Suprapubic skin (tissue), 4 donors: ENCODE measurements around the gene VIPR1. TPM values are rescaled to one million over a fixed set of nuclear protein-coding genes. Genes with fewer than 3 reads are reported as not detected.

ENCODE experiments used
- DNase-seq, 2 donors: peaks; one replicate each; pipeline ENCODE4 v3.0.0-alpha.2; 2019; ENCODE audit warnings: low spot score in 2 of 2
- H3K27ac ChIP-seq: fragments of 200-600 bp; sonication (generic); one replicate; pipeline ENCODE4 v1.5.1; 2019
- H3K27me3 ChIP-seq: fragments of 200-600 bp; sonication (generic); one replicate; pipeline ENCODE4 v1.5.1; 2019
- H3K36me3 ChIP-seq: fragments of 200-600 bp; sonication (generic); one replicate; pipeline ENCODE4 v1.5.1; 2019
- H3K4me1 ChIP-seq: fragments of 200-600 bp; sonication (generic); one replicate; pipeline ENCODE4 v1.5.1; 2019
- H3K4me3 ChIP-seq: fragments of 200-600 bp; sonication (generic); one replicate; pipeline ENCODE4 v1.5.1; 2019; ENCODE audit warnings: mild to moderate bottlenecking
- H3K9me3 ChIP-seq: fragments of 200-600 bp; sonication (generic); one replicate; pipeline ENCODE4 v1.5.1; 2019
- EP300 ChIP-seq: sonication (generic); formaldehyde crosslinking; IDR thresholded peaks from one replicate; pipeline ENCODE4 v1.6.1; 2017; ENCODE audit warnings: antibody characterized with exemption
- POLR2A ChIP-seq, 2 donors: fragments of 450-650 bp; IDR thresholded peaks; one replicate each; pipeline ENCODE4 v1.6.1; 2017; ENCODE audit warnings: antibody characterized with exemption in 2 of 2, mild to moderate bottlenecking in 2 of 2, moderate library complexity in 2 of 2
- POLR2AphosphoS5 ChIP-seq, 3 donors: sonication (generic); formaldehyde crosslinking; IDR thresholded peaks; one replicate each; pipeline ENCODE4 v1.6.1; 2017; ENCODE audit warnings: antibody characterized with exemption in 3 of 3
- WGBS: methylation state at CpG from one replicate; pipeline ENCODE4 v1.1.5; 2018; 5-methylcytosine and 5-hydroxymethylcytosine counted together
- total RNA-seq, 4 donors: library from RNA; depleted of rRNA; stranded (reverse); fragments of >200 nt; gene quantifications; one replicate each; pipeline ENCODE4 v1.1.0, GENCODE V29; 2016
- TF ChIP-seq, protein P1 (sequence below), 2 donors: fragments of 200-600 bp in 1 of 2; fragments of 450-650 bp in 1 of 2; sonication (generic) in 1 of 2; IDR thresholded peaks; one replicate each; pipeline ENCODE4 v1.5.1; 2016 to 2019; ENCODE audit warnings: antibody characterized with exemption in 2 of 2, mild to moderate bottlenecking in 1 of 2, moderate library complexity in 1 of 2

Gene VIPR1
- total RNA-seq, 4 donors from 2014 or later: 39.8 to 148 (median 74.3) TPM

DNA sequence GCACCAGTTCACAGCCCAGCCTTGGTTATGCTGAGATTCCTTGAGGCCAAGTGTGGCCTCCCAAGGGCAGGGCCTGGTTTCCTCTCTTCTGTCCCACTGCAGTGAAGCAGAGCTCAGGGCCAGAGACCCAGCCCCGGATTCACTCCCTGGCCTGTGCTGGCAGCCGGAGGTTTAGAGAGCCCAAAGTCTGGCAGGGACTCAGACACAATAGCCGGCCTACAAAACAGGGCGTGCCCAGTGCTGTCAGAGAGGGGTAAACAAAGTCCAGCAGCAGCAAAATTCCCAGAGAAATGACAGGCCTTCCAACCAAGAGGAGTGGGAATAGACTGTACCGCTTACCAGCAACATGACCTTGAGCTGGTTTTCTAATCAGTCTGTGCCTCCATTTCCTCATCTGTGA, 14.0 kb downstream of the VIPR1 start:
- no peak for TF ChIP-seq EP300
- TF ChIP-seq, protein P1, sequence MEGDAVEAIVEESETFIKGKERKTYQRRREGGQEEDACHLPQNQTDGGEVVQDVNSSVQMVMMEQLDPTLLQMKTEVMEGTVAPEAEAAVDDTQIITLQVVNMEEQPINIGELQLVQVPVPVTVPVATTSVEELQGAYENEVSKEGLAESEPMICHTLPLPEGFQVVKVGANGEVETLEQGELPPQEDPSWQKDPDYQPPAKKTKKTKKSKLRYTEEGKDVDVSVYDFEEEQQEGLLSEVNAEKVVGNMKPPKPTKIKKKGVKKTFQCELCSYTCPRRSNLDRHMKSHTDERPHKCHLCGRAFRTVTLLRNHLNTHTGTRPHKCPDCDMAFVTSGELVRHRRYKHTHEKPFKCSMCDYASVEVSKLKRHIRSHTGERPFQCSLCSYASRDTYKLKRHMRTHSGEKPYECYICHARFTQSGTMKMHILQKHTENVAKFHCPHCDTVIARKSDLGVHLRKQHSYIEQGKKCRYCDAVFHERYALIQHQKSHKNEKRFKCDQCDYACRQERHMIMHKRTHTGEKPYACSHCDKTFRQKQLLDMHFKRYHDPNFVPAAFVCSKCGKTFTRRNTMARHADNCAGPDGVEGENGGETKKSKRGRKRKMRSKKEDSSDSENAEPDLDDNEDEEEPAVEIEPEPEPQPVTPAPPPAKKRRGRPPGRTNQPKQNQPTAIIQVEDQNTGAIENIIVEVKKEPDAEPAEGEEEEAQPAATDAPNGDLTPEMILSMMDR (IDR thresholded peaks at IDR 0.05): no peak
- TF ChIP-seq POLR2AphosphoS5 (IDR thresholded peaks at IDR 0.05): no peak
- TF ChIP-seq POLR2A (IDR thresholded peaks at IDR 0.05): no peak

DNA sequence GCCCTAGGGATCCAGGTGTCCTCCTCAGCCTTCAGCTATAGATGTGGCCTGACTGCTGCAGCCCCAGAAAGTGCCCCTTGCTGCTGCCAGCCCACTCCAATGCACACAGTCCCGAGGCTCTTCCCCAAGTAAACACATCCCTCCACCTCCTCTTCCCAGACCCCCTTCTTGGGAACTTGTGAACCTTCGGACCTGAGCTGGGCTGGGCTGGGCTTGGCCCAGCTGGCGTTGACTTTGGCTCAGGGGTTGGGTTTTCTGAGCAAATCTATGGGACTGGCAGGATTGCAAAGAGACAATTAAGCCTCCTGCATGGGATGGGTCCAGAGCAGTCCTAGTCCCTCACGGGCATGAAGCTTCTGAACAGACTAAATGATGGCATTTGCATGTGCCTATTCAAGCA, 14.7 kb downstream of the VIPR1 start:
- TF ChIP-seq POLR2A (IDR thresholded peaks at IDR 0.05): no peak
- TF ChIP-seq EP300: no peak
- no peak for TF ChIP-seq POLR2AphosphoS5 (IDR thresholded peaks at IDR 0.05)
- TF ChIP-seq, protein P1 (IDR thresholded peaks at IDR 0.05): no peak
- Histone ChIP-seq H3K4me1 (peaks cover 77% of the 10 kb centered on the region), H3K9me3 (no peaks in the 10 kb centered on the region), H3K27me3 (no peaks in the 10 kb centered on the region), H3K27ac (peak overlapping the region; percentile 91), H3K4me3 (no peak overlapping the region), H3K36me3 (no peaks in the 10 kb centered on the region)
- 60% methylated on average over 3 of the region's 4 CpGs for WGBS
- DNase-seq: no peak

More for the DNA sequence above, 14.0 kb downstream of the VIPR1 start:
- no peak overlapping the region for H3K4me3 ChIP-seq
- H3K27me3 ChIP-seq: no peaks in the 10 kb centered on the region
- H3K27ac ChIP-seq: peak overlapping the region; percentile 91
- no peaks in the 10 kb centered on the region for H3K9me3 ChIP-seq
- WGBS: 63% methylated on average over 4 of the region's 5 CpGs
- peaks cover 77% of the 10 kb centered on the region for H3K4me1 ChIP-seq
- DNase-seq: no peak
- no peaks in the 10 kb centered on the region for H3K36me3 ChIP-seq

DNA sequence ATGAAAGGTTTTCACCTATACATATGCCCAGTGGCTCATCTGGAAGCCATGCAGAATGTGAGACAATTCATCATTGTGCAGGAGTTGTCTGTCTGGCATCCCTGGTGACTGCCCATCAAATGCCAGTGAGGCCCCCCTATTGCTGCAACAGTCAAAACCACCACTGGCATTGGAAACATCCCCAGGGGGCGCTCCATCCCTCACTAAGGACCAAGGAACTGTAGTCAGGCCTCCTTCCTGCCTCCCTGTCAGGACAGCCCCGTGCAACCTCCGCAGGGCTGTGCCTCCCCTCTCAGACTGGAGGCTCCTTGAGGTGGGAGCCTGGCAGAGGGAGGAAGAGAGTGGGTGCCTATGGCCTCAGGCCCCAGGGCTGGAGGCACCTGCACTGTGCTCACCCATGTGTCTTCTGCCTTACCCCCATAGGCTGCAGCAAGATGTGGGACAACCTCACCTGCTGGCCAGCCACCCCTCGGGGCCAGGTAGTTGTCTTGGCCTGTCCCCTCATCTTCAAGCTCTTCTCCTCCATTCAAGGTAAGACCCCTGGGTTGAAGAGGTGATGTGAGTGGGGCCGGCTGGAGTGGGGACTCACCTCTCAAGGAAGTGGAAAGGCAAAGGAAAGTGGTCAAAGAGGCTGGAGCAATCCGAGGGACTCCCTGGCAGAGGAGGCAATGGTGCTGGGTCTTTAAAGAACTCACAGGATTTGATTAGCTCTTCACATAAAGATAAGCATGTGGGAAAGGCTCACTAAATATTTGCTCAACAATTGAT, 16.5 kb downstream of the VIPR1 start:
- H3K27ac ChIP-seq: no peak overlapping the region
- no peaks in the 10 kb centered on the region for H3K9me3 ChIP-seq
- no peaks in the 10 kb centered on the region for H3K27me3 ChIP-seq
- H3K36me3 ChIP-seq: peaks cover 12% of the 10 kb centered on the region
- 92% methylated on average over 3 of the region's 6 CpGs for WGBS
- no peak for TF ChIP-seq EP300
- TF ChIP-seq POLR2AphosphoS5 (IDR thresholded peaks at IDR 0.05): no peak
- TF ChIP-seq, protein P1 (IDR thresholded peaks at IDR 0.05): no peak
- no peak for TF ChIP-seq POLR2A (IDR thresholded peaks at IDR 0.05)
- peaks cover 63% of the 10 kb centered on the region for H3K4me1 ChIP-seq
- H3K4me3 ChIP-seq: no peak overlapping the region
- no peak for DNase-seq

DNA sequence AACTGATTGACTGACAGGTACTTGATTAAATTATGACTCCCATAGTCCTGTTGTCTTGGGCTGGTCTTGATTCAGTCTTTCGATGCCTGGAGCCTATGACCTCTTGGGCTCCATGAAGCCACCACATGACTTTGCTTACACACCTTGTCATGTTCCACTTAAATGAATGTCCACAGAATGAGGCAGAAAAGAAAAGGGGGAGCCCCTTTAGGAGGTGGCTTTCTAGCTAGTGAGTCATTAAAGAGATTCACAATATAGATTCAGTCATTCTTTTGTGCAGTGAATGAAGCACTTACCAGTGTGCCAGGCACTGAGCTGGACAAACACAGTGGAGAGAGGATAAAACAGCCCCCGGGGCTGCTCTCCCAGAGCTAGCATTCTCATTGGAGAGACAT, 17.1 kb downstream of the VIPR1 start:
- Histone ChIP-seq H3K4me3 (no peak overlapping the region), H3K27me3 (no peaks in the 10 kb centered on the region), H3K27ac (peak overlapping the region; percentile 29), H3K4me1 (peaks cover 57% of the 10 kb centered on the region), H3K36me3 (peaks cover 12% of the 10 kb centered on the region), H3K9me3 (no peaks in the 10 kb centered on the region)
- DNase-seq: no peak
- 86% methylated on average over 2 of the region's 2 CpGs for WGBS
- TF ChIP-seq, protein P1 (IDR thresholded peaks at IDR 0.05): no peak
- no peak for TF ChIP-seq POLR2A (IDR thresholded peaks at IDR 0.05)
- TF ChIP-seq POLR2AphosphoS5 (IDR thresholded peaks at IDR 0.05): no peak
- TF ChIP-seq EP300: no peak

DNA sequence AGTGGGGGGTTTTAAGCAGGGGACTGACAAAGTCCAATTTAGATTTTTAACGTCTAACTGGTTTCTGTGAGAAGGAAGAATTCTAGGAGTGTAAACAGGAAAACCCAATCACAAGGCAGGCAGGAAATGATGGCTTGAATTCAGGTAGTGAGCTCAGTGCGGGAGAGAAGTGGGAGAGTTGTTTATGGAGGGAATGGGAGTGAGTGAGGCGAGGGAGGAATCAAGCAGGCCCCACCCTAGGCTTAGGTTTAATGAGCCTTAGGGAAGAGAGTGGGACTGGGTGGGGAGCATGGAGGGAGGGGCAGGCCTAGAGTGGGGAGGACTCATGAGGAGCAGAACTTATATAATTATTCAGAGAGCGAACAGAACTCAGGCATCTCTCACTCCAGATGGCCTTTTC, 17.9 kb downstream of the VIPR1 start:
- 50% methylated on average over 4 of the region's 4 CpGs for WGBS

More for the DNA sequence above, 17.9 kb downstream of the VIPR1 start:
- H3K4me1 ChIP-seq: peaks cover 50% of the 10 kb centered on the region
- H3K36me3 ChIP-seq: peaks cover 12% of the 10 kb centered on the region
- H3K9me3 ChIP-seq: no peaks in the 10 kb centered on the region
- H3K27ac ChIP-seq: peak overlapping the region; percentile 29
- H3K4me3 ChIP-seq: no peak overlapping the region
- DNase-seq: no peak
- no peaks in the 10 kb centered on the region for H3K27me3 ChIP-seq
- TF ChIP-seq, protein P1 (IDR thresholded peaks at IDR 0.05): no peak
- TF ChIP-seq POLR2AphosphoS5 (IDR thresholded peaks at IDR 0.05): no peak
- no peak for TF ChIP-seq EP300
- no peak for TF ChIP-seq POLR2A (IDR thresholded peaks at IDR 0.05)
